ENCODE measurements around the gene MCF2L. TPM values are rescaled to one million over a fixed set of nuclear protein-coding genes. Genes with fewer than 3 reads are reported as not detected.

Gene MCF2L
- total and polyA plus RNA-seq, 2 experiments from 2014 or later = 4.8 to 25.6 TPM

DNA sequence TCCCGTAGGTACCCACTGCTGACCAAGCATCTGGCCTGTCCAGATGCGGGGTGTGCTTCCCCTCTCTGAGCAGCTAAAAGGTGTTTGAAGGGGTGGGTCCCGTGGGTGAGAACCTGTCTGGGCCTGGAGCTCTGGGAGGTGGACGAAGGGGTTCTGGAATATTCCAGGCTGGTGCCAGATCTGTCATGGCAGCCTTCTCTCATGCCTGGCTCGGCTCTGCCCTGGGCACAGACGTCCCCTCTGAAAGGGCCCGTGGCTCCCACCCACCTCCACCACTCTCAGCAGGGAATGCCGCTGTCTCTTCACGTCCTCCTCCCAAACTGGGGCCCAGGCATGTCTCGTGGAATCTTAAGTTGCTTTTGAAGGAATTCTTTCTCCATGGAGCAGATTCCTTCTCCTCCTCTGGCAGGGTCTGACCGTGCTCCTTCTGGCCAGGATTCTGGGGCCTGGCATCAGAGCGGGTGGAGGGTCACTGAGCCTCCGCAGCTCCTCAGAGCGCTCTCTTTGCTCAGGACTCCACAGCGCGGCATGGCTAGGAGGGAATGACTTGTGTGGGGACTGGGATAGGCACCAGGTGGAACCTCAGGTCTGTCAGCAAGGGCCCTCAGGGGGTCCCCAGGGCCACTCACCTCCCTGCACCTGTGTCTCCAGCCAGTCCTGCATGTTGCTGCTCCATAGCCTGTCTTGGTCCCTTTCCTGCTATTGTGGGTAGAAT, 5.9 kb upstream of the MCF2L start:
- no peak overlapping the region for H3K27ac Mint-ChIP-seq
- no peaks in the 10 kb centered on the region for H3K36me3 ChIP-seq (ENCODE audit: insufficient read depth)
- H3F3A ChIP-seq (replicated peaks; ENCODE audit: low read depth) = no peaks in the 10 kb centered on the region

More for the DNA sequence above, 5.9 kb upstream of the MCF2L start:
- no peak for DNase-seq (ENCODE audit: low spot score)
- no peak overlapping the region for H3K4me3 ChIP-seq
- no peaks in the 10 kb centered on the region for H3K9me3 Mint-ChIP-seq
- H4K20me1 ChIP-seq (replicated peaks; ENCODE audit: insufficient read depth) = no peaks in the 10 kb centered on the region
- H3K27me3 ChIP-seq (ENCODE audit: insufficient read depth) = no peaks in the 10 kb centered on the region
- no peak overlapping the region for H3K27ac ChIP-seq (ENCODE audit: low read depth)
- no peak overlapping the region for H3K4me3 Mint-ChIP-seq
- peaks cover 20% of the 10 kb centered on the region for H3K27me3 Mint-ChIP-seq (ENCODE audit: insufficient read depth, low read depth, poor library complexity)
- no peaks in the 10 kb centered on the region for H3K36me3 Mint-ChIP-seq (ENCODE audit: low read depth)
- ATAC-seq = no peak
- no peaks in the 10 kb centered on the region for H3K4me1 ChIP-seq (ENCODE audit: insufficient read depth)
- H3K4me2 ChIP-seq = no peak overlapping the region
- TF ChIP-seq, protein P1, sequence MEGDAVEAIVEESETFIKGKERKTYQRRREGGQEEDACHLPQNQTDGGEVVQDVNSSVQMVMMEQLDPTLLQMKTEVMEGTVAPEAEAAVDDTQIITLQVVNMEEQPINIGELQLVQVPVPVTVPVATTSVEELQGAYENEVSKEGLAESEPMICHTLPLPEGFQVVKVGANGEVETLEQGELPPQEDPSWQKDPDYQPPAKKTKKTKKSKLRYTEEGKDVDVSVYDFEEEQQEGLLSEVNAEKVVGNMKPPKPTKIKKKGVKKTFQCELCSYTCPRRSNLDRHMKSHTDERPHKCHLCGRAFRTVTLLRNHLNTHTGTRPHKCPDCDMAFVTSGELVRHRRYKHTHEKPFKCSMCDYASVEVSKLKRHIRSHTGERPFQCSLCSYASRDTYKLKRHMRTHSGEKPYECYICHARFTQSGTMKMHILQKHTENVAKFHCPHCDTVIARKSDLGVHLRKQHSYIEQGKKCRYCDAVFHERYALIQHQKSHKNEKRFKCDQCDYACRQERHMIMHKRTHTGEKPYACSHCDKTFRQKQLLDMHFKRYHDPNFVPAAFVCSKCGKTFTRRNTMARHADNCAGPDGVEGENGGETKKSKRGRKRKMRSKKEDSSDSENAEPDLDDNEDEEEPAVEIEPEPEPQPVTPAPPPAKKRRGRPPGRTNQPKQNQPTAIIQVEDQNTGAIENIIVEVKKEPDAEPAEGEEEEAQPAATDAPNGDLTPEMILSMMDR (conservative IDR thresholded peaks at IDR 0.05; ENCODE audit: low read depth in 2 of 2) = no peak
- no peak for TF ChIP-seq ZNF114 (CRISPR knock-in tag; IDR thresholded peaks at IDR 0.05)
- no peak for TF ChIP-seq ETS1 (IDR thresholded peaks at IDR 0.05)
- TF ChIP-seq EZH2 (IDR thresholded peaks at IDR 0.05; ENCODE audit: low read depth, unreplicated experiment) = no peak
- TF ChIP-seq POLR2AphosphoS5 (IDR thresholded peaks at IDR 0.05; ENCODE audit: low read depth) = no peak
- no peak for TF ChIP-seq ZNF462 (CRISPR knock-in tag; IDR thresholded peaks at IDR 0.05)
- TF ChIP-seq STAT1 (IDR thresholded peaks at IDR 0.05; ENCODE audit: unreplicated experiment) = no peak
- no peak for TF ChIP-seq NANOG (IDR thresholded peaks at IDR 0.05; ENCODE audit: borderline replicate concordance)
- TF ChIP-seq ZNF331 (CRISPR knock-in tag; IDR thresholded peaks at IDR 0.05; ENCODE audit: low read depth) = no peak
- TF ChIP-seq EZH2phosphoT487 (IDR thresholded peaks at IDR 0.05; ENCODE audit: unreplicated experiment) = no peak
- TF ChIP-seq, protein P2, sequence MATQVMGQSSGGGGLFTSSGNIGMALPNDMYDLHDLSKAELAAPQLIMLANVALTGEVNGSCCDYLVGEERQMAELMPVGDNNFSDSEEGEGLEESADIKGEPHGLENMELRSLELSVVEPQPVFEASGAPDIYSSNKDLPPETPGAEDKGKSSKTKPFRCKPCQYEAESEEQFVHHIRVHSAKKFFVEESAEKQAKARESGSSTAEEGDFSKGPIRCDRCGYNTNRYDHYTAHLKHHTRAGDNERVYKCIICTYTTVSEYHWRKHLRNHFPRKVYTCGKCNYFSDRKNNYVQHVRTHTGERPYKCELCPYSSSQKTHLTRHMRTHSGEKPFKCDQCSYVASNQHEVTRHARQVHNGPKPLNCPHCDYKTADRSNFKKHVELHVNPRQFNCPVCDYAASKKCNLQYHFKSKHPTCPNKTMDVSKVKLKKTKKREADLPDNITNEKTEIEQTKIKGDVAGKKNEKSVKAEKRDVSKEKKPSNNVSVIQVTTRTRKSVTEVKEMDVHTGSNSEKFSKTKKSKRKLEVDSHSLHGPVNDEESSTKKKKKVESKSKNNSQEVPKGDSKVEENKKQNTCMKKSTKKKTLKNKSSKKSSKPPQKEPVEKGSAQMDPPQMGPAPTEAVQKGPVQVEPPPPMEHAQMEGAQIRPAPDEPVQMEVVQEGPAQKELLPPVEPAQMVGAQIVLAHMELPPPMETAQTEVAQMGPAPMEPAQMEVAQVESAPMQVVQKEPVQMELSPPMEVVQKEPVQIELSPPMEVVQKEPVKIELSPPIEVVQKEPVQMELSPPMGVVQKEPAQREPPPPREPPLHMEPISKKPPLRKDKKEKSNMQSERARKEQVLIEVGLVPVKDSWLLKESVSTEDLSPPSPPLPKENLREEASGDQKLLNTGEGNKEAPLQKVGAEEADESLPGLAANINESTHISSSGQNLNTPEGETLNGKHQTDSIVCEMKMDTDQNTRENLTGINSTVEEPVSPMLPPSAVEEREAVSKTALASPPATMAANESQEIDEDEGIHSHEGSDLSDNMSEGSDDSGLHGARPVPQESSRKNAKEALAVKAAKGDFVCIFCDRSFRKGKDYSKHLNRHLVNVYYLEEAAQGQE (IDR thresholded peaks at IDR 0.05; ENCODE audit: unreplicated experiment) = no peak
- no peak for TF ChIP-seq CREB1 (CRISPR knock-in tag; IDR thresholded peaks at IDR 0.05; ENCODE audit: low read depth)
- no peak for TF ChIP-seq JUNB (IDR thresholded peaks at IDR 0.05; ENCODE audit: unreplicated experiment)
- H3K79me2 ChIP-seq (replicated peaks; ENCODE audit: insufficient read depth) = no peaks in the 10 kb centered on the region
- H3K4me1 Mint-ChIP-seq = peaks cover 6% of the 10 kb centered on the region
- no peaks in the 10 kb centered on the region for H3K9me2 ChIP-seq (ENCODE audit: insufficient read depth)
- no peak overlapping the region for H2AFZ ChIP-seq
